CD4-positive, alpha-beta T cell treated with Interleukin-17A for 1 hour (primary cell): ENCODE data around the gene PLGRKT.
A peak's percentile ranks its signal among the peaks of the same experiment; 100 is the strongest.
"Not testable (repeated sequence)": the region's sequence is repeated elsewhere in the genome, so short reads cannot be mapped to it uniquely, and the experiment has no call there.

Experiments used
- DNase-seq: peaks from one replicate; pipeline ENCODE4 v3.0.0-alpha.2; 2020

PLGRKT gene

DNA sequence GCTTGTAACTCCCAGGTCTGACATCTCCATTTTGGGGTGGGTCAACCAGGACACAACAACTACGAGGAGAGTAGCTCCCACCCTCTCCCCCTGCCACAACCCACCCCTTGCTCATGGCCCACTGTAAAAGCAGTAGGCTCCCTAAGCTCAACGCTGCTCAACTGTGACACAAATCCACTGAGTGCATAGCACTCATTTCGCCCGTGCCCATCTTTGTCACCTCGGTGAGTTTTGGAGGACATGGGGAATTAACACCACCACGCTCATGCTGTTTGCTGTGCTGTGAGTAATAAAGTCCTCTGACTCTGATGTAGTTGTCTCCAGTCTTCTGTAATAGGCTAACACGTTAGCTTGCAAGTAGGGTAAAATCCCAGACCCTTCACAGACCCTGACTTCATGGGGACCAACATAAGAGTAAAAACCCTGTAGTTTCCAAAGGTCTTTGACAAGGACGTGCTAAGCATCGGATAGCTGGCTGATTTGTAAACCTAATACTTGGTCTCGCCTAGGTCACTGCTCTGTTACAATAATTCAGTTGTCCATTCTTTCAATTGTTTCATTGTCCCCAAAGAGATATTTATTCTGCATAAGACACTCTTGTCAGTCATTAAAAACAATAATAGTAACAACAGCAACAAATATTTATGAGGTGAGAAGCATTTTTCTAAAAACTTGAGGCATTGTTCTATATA, 7.7 kb downstream of the PLGRKT start:
- DNase-seq = no peak

DNA sequence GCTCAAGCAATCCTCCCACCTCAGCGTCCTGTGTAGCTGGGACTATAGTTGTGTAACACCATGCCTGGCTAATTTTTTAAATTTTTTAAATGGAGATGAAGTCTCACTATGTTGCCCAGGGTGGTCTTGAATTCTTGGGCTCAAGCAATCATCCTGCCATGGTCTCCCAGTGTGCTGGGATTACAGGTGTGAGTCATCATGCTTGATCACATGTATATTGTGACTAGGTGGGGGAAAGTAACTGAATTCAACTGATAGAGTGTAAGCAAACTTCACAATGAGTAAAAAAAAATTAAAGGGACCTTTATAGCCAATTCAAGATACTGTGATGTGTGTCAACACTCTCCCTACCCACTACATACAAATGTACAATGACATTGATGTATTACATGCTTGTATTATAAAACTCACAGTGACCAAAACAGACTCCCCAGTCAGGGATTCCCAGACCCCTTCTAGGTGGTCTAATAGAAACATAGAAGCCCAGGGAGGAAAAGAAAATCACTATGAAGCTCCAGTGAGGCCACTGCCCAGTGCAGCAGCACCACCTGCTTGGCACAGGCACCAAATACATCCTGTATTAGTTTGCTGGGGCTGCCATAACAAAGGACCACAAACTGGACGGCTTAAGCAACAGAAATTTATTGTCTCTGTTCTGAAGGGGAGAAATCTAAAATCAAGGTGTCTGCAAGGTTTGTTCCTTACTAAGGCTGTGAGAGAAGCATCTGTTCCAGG, 8.8 kb downstream of the PLGRKT start:
- no peak for DNase-seq

DNA sequence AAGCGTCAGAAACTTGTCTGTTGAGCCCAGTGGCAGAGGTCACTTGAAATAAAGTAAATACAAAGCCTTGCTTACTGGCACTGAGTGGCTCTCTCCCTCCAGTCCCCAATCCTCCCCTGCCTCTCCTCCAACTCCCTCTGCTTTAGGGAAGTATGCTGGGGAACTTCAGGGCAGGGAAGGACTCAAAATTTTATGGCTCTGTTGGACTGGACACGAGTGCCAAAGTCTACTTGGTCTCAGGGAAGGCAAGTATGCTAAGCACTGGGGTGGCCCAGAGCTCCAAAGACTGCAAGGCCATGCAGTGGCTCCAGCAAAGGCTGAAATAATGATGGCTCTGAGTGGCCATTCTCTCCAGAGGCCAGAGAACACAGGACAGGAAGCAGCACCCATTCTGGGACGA, 9.6 kb downstream of the PLGRKT start:
- DNase-seq = no peak

DNA sequence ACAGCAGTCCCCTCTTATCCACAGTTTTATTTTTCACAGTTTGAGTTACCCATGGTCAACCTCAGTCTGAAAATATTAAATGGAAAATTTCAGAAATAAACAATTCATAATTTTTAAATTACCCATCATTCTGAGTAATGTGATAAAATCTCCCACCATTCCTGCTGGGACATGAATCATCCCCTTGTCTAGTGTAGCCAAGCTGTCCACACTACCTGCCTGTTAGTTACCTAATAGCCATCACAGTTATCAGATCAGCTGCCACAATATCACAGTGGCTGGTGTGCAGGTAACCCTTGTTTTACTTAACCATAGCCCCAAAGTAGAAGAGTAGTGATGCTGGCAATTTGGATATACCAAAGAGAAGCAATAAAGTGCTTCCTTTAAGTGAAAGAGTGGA, 10.7 kb downstream of the PLGRKT start:
- DNase-seq = no peak

DNA sequence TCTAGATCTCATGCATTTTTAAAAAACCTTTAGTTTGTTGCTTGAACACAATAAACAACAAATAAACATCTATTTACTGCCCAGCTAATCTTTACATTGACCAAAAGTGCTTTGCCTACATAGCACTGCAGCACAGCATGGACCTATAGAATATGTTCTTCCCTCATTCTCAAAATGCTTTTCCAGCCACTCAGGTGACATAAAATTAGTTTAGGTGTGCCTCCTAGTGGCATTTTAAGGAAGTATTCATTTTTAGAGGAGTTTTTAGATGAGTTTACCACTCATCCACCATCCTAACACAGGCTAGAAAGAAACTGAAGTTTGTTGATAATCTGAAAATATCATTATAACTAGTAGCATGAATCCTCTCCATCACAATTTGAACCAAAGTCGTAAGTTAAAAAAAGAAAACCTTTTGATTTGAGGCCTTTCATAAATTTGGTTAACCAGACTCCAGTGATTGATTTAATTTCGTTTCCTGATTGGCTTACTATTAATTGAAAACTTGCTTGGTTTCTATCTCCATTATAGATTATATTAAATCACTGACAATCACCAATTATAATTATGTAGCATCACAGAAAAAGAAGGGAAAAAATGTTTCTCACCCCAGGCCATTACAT, 12.6 kb downstream of the PLGRKT start:
- peak; percentile 69 for DNase-seq

DNA sequence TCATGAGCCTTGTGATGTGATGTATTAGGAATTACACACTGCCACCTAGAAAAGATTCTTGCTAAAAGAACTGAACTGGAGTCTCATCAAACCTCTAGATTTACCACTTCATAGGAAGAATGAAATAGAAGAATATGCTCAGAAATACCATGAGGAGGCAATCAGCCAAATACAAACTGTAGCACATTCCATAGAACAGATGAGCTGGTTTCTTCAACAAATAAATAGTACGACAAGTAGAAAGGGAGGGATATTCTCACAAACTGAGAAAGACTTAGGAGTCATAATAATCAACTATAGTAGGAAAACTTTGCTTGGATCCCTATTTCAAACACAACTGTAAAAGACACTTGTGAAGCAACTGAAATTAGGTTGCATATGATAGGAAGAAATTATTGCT, 15.4 kb downstream of the PLGRKT start:
- no peak for DNase-seq

DNA sequence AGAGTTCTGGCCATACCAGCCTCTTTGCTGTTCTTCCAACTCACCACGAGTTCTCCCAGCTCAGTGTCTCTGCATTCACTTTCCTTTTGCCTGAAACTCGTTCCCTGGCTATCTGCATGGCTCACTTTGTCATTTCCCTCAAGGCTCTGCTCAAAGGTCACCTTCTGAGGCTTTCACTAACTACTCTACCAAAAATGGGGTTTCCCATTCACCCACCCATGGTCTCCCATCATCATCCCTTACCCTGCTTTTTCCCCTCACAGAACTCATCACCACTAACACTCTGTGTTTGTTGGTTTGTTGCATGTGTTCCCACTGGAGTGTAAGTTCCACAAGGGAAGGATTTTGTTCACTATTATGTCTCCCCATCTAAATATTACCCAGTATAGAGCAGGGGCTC, 16.6 kb downstream of the PLGRKT start:
- no peak for DNase-seq

DNA sequence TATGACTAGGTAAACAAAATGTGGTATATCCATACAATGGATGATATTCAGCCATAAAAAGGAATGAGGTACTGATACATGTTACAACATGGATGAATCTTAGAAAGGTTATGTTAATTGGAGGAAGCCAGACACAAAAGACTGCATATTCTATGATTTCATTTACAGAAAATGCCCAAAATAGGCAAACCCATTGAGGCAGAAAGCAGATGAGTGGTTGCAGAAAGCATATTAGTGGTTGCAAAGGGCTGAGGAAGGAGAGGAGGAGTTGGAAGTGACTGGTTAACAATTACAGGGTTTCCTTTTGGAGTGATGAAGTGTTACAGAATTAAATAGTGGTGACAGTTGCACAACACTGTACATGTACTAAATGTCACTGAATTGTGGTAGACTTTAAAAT, 17.7 kb downstream of the PLGRKT start:
- no peak for DNase-seq

DNA sequence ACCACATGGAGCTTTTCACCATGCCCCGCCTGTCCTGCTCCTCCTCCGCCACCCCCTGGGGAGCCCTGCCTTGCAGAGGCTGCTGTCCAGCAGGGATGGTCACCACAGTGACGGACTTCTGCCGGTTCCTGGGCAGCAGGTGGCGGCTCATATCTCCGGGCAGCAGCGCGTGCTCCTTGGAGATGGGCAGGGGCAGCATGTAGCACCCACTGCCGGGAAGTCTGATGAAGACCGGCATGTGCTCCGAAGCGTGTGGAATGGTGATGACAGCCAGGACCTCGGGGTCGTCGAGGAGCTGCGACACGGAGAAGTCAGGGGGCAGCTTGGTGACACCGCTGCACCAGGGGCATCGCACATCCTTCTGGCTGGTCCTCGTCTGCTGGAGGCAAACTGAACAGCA, 19.2 kb downstream of the PLGRKT start:
- DNase-seq = no peak

DNA sequence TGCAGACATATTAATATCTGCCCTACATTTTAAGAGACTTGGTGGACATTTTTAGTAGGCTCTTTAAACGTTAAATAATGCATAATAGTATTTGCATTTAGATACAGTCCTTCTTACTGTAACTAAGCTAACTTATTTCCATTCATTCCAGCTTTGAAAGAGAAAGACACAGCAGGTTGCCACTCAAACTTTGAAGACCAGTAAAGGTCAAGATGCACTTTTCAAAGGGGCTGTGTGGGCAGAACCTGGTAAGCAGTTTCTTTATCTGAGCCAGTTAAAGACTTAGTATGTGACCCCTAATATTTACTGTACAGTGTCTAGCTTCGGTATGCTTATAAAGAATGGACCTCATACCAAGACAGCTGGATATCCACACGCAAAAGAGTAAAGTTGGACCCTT, 20.8 kb downstream of the PLGRKT start:
- DNase-seq = no peak

DNA sequence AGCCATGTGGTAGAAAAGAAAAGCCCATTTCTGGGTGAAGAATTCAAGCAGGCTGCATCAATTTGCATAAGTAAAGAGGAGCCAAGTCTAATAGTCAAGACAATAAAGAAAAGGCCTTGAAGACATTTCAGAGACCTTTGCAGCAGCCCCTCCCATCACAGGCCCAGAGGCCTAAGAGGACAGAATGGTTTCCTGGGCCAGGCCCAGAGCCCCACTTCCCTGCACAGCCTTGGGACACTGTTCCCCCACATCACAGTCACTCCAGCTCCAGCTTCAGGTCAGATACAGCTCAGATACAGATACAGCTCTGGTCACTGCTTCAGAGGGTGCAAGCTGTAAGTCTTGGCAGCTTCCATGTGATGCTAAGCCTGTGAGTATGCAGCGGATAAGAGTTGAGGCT, 29.1 kb downstream of the PLGRKT start:
- DNase-seq = no peak

DNA sequence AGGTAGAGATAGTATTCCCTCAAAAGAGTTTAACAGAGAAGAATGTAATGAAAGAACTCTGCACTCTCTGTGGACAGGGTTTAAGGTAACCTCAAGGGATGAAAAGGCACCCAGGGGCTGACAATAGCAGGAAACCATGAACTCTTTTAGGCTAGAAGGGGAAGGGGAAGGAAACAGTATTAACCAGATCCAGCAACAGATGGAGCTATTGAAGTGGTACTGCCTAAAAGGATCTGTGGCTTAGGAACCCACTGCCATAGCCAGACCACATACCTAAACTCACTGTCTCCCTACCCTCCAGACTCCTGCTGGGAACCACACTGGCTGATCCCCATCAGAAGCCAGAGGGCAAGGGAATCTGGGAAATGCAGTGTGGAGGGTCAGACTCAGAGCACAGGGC, 35.5 kb downstream of the PLGRKT start:
- no peak for DNase-seq

DNA sequence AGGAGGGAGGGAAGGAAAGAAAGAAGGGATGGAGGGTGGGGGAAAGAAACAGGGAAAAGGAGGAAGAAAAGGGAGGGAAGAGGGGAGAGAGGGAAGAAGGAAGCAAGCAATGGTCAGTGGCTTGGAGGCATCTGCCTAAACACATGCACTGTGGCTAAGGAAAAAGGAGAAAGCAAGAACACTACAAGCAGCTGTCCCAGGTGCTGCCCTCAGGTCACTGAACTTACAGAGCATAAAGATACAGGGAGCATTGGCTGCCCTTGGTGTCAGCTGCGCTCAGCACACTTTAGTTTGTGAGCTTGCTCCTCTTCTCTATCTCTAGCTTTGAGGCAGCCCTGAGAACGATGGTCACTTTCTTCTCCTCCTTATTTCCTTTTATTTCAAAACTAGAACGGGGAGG, 40.2 kb downstream of the PLGRKT start:
- DNase-seq = not testable (repeated sequence)

DNA sequence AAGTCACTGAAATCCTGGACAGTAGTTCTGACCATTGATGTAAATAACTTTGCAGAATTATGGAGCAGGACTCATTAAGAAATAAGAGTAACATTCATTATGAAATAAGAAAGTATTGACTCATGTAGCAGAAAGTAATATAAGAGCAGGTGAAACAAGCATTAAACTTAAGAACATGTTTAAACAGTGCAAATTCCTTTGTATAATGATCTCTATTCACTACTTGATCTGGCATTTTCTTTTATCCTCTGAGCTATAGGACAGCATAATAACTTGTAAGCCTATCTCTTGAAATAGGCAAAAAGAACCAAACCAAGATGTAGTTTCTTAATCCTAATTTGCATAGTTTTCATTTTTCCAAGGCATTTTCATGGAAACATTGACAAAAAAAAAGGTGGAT, 42.3 kb downstream of the PLGRKT start:
- no peak for DNase-seq

DNA sequence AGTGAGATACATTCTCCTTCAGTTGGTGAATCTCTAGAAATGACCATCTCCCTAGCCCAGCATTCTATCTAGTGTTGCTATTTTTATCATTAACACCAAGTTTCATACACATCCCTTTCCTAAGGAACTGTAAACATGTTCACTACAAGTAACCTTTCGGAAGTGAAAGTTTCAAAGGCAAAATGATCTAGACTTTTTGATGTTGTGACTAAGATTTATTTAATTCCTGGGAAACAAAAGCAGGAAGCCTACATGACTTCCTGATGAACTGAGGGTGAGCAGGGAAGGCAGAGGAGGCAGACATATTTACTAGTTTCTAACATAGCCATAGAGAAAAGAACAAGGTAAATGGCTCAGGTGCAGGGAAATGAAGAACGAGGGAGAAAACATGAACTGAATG, 43.7 kb downstream of the PLGRKT start:
- not testable (repeated sequence) for DNase-seq

DNA sequence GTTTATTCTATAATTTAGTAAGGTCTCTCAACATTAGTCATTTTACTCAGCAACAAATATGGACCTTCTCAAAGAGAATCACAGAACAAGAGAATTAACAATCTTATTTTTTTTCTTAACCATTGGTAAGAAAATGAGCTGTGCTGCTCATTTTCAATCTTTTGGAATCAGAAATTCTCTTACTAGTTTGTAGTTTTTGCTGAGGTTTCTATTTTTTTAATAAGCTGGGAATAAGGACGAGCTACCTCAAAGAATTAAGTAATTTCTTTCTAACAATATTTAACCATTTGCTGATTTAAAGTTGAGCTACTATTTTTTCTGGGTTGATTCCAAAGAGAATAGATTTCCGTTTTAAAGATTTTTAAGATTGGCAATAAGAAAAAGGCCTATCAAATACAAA, 44.2 kb downstream of the PLGRKT start:
- DNase-seq = no peak

DNA sequence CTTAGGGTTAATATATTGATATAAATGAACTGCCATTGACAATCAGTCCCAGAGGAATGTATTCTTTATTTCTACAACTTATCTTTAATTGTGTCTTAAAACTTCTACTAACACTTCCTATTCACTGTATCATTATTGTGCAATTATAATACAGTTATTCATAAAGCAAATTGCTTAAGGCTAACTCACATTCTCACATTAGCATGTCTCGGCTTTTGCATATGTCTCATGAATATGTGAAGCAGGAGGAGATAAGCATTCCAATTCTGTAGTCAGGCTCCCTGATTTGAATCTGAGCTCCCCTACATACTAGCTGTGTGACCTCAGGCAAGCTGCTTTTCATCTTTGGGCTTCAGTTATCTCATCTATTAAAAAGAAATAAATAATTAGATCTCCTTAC, 45.4 kb downstream of the PLGRKT start:
- no peak for DNase-seq

DNA sequence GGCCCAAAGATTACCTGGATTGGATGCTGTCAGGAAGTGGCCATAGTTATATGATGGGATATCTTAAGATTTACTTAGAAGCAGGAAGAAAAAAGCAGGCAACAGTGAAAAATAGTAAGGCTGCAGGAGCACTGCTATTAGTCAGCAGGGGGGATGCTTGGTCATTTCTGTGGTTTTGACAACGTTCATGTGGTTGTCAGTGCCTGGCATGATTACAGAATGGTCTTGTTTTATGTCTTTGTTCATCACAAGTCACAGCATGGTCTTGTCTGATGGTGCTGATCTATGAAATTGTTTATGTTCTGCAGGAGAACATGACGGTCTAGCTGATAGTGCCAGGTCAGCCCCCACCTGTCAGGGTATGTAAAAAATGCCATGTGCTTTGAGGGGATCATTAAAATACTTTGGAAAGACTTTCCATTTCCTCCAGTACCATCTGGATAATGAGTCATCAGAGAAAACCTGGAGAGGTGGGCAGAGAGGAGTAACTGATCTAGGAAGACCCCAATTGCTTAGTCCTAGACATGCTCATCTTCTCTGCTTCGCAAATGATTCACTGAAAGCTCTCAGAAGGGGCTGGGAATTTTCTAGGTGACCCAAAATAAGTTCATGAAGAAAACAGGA, 48.5 kb downstream of the PLGRKT start:
- no peak for DNase-seq

DNA sequence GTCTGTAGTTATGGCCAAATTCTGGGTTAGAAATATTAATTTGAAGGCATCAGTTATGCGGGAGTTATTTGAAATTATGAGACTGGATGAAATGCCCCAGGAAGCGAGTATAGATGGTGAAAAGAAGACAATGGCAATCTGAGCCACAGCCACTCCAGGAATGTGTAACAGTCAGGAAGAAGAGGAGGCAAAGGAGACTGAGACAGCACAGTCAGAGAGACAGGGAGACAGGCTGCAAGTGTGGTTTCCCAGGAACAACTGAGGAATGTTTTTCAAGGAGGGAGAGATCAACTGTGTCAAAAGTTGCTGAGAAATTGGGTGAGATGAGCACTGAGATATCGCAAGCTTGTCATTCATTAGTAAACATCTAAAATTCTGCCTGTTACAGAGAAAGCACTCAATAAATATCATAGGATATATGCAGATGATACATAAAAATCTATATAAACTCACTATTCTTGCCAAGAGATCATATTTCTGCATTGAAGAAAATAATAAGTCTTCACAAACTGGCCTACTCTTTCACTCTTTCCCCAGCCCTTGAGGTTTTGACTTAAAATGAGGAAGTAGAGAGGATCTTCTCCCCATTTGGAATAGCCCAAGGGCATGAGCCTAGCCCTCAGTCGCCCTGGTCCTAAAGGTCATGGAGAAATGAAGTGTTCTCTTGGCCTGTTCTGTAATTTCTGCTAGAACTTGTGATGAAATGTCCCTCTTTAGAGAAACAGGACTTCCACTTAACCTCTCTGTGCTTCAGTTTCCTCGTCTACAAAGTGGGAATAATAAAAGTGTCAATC, 49.5 kb downstream of the PLGRKT start:
- no peak for DNase-seq

DNA sequence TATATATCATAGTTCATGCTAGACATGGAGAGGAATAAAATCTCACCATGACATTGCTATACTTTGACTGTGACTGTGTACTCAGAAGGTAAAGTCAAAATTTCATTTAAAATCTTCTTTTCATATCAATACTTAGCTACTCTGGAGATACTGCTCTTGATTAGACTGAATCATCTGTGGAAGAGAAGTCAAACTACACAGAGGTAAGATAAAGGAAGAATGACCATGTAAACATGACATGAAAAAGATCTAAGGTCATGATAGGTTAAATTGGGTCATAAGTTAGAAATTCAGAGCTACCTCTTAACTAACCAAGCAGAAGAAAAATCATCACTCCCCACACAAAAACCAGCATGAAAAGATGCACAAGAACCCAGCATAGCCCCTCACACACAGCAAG, 53.3 kb downstream of the PLGRKT start:
- DNase-seq = no peak

DNA sequence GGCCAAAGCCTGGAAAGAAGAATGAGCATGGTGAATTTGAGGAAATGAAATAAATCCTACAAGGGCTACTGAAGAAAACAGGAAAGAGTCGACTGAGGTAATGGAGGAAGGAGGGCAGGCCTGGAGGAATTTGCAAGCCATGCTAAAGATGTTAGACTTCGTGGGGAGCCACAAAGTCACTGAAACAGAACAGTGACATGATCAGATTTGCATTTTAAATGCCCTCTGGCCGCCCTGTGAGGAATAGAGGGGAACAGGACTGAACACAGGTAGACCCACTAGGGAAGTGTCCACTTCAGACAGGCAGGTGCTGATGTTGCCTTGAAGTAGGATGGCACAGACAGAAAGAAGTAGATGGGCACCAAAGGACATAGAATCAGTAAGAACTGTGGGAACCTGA, 55.2 kb downstream of the PLGRKT start:
- no peak for DNase-seq

DNA sequence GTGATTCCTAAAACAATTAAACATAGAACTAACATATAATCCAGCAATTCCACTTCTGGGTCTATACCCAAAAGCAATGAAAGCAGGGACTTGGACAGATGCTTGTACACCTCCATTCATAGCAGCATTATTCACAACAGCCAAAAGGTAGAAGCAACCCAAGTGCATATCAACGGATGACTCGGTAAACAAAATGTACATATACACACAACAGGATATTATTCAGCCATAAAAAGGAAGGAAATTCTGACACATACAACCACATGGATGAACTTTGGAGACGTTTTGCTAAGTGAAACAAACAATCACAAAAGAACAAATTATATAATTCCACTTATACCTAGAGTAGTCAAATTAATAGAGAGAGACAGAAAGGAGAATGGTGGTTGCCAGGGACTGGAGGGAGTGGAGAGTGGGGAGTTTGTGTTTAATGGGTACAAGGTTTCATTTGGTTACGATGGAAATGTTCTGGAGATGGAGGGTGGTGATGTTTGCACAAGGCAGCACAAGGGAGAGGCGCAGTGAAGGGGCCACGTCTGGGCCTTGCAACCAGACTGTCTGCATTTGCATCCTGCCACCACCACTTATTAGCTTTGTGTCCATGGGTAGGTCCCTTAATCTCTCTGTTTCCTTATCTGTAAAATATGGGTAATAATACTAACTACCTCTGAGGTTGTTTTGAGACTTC, 61.8 kb downstream of the PLGRKT start:
- peak; percentile 13 for DNase-seq

DNA sequence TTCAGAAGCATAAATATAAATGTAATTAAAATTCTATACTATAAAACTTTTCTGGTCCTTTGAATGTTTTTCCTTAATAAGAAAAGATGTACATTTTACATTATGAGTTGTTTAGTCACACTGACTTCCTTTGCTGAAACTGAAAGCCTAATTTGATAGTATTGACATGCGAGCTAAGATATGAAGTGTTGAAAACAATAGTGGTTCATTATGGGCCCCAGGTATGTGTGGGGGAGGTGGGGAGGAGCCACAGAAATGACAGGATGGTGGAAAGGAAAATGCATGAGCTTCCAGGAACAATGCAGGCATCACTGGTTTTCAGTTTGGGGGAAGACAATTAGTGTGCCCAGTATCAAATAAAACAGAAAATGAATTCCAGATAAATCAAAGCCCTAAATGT, 62.6 kb downstream of the PLGRKT start:
- no peak for DNase-seq
